IMR-90 (cell line): ENCODE data around the gene CTSH. TPM values are rescaled to one million over a fixed set of nuclear protein-coding genes. Genes with fewer than 3 reads are reported as not detected.

ENCODE experiments used
- ATAC-seq: fragments of 200-7000 bp; cut with Tn5 transposase; 2 replicates; pipeline ENCODE4 v1.9.1; 2020; ENCODE audit warnings: low read depth, mild to moderate bottlenecking, moderate library complexity
- BruUV-seq: library from RNA; stranded (reverse); fragments of 400-500 nt; replicated peaks from 2 replicates; lab custom pipeline; 2021; lab: Mats Ljungman, UMichigan
- CTCF ChIA-PET: fragments of 300-600 bp; formaldehyde crosslinking; extraction: SDS; loops from one replicate; lab custom pipeline; 2021; ENCODE audit warnings: antibody characterized with exemption; lab: Yijun Ruan, JAX
- POLR2A ChIA-PET: fragments of 300-600 bp; sonication (Branson Sonifier 250); formaldehyde crosslinking; loops from one replicate; lab custom pipeline; 2022; ENCODE audit warnings: antibody characterized with exemption; ENCODE audit not compliant: unreplicated experiment; lab: Charles Lee
- DNase-seq: peaks from one replicate; pipeline ENCODE4 v3.0.0; 2013
- H2AFZ ChIP-seq: replicated peaks from 2 replicates; pipeline ENCODE3; 2013; ENCODE audit warnings: low read length, mild to moderate bottlenecking; ENCODE audit not compliant: poor library complexity
- H2AK5ac ChIP-seq: 2 replicates; pipeline ENCODE4 v1.6.1; 2013; ENCODE audit warnings: low read depth, low read length, inconsistent platforms
- H2AK9ac ChIP-seq: replicated peaks from 2 replicates; pipeline ENCODE3; 2013; ENCODE audit warnings: mild to moderate bottlenecking, low read depth, low read length, moderate library complexity; ENCODE audit not compliant: poor library complexity
- H2BK120ac ChIP-seq: 2 replicates; pipeline ENCODE4 v1.6.1; 2013; ENCODE audit warnings: low read depth, low read length, inconsistent platforms
- H2BK15ac ChIP-seq: 3 replicates; pipeline ENCODE4 v1.6.1; 2013; ENCODE audit warnings: low read depth, low read length, inconsistent platforms
- H2BK20ac ChIP-seq: 2 replicates; pipeline ENCODE4 v1.6.1; 2013; ENCODE audit warnings: low read depth, mild to moderate bottlenecking, inconsistent platforms, low read length, moderate library complexity
- H2BK5ac ChIP-seq: 2 replicates; pipeline ENCODE4 v1.6.1; 2013; ENCODE audit warnings: mild to moderate bottlenecking, low read depth, low read length, inconsistent platforms; ENCODE audit not compliant: poor library complexity, severe bottlenecking
- H3K14ac ChIP-seq: replicated peaks from 2 replicates; pipeline ENCODE4 v1.6.1; 2013; ENCODE audit warnings: low read depth, low read length, inconsistent platforms
- H3K18ac ChIP-seq: 2 replicates; pipeline ENCODE4 v1.6.1; 2013; ENCODE audit warnings: low read depth, low read length, control low read depth
- H3K23ac ChIP-seq: 2 replicates; pipeline ENCODE4 v1.6.1; 2013; ENCODE audit warnings: low read depth, low read length, inconsistent platforms
- H3K27ac ChIP-seq: 2 replicates; pipeline ENCODE4 v1.5.1; 2013; ENCODE audit warnings: mild to moderate bottlenecking, control low read depth, low read length; ENCODE audit not compliant: insufficient read depth
- H3K27me3 ChIP-seq: 2 replicates; pipeline ENCODE4 v1.6.1; 2013; ENCODE audit warnings: low read length; ENCODE audit not compliant: control insufficient read depth, insufficient read depth
- H3K36me3 ChIP-seq: 2 replicates; pipeline ENCODE4 v1.6.1; 2013; ENCODE audit warnings: low read length, mixed read lengths; ENCODE audit not compliant: control insufficient read depth, insufficient read depth
- H3K4ac ChIP-seq: 2 replicates; pipeline ENCODE4 v1.6.1; 2013; ENCODE audit warnings: low read depth, low read length, inconsistent platforms
- H3K4me1 ChIP-seq: 2 replicates; pipeline ENCODE4 v1.6.1; 2013; ENCODE audit warnings: low read length, mixed read lengths; ENCODE audit not compliant: control insufficient read depth, insufficient read depth
- H3K4me2 ChIP-seq: 2 replicates; pipeline ENCODE4 v1.6.1; 2013; ENCODE audit warnings: low read depth, mild to moderate bottlenecking, control low read depth, low read length, moderate library complexity
- H3K4me3 ChIP-seq: 2 replicates; pipeline ENCODE4 v1.5.1; 2013; ENCODE audit warnings: low read depth, mild to moderate bottlenecking, control low read depth, low read length, moderate library complexity; ENCODE audit not compliant: insufficient read depth
- H3K56ac ChIP-seq: 2 replicates; pipeline ENCODE4 v1.6.1; 2013; ENCODE audit warnings: low read length, inconsistent platforms; ENCODE audit not compliant: insufficient read depth; ENCODE audit errors: extremely low read depth
- H3K79me1 ChIP-seq, 2 experiments: 2 replicates each; pipeline ENCODE4 v1.6.1; 2013; ENCODE audit warnings: low read length in 2 of 2, inconsistent platforms in 1 of 2, low read depth in 1 of 2
- H3K9ac ChIP-seq: 2 replicates; pipeline ENCODE4 v1.6.1; 2013; ENCODE audit warnings: low read depth, low read length, control low read depth
- H3K9me1 ChIP-seq: 2 replicates; pipeline ENCODE4 v1.6.1; 2013; ENCODE audit warnings: low read length, inconsistent platforms; ENCODE audit not compliant: insufficient read depth
- H3K9me3 ChIP-seq: 2 replicates; pipeline ENCODE4 v1.6.1; 2013; ENCODE audit warnings: low read length; ENCODE audit not compliant: control insufficient read depth, insufficient read depth
- H4K20me1 ChIP-seq: 2 replicates; pipeline ENCODE4 v1.6.1; 2013; ENCODE audit warnings: low read length, inconsistent platforms; ENCODE audit not compliant: insufficient read depth
- H4K5ac ChIP-seq: 2 replicates; pipeline ENCODE4 v1.6.1; 2013; ENCODE audit warnings: mild to moderate bottlenecking, low read depth, low read length, control low read depth
- H4K8ac ChIP-seq, 2 experiments: 2 replicates each; pipeline ENCODE4 v1.6.1; 2013; ENCODE audit warnings: low read depth in 2 of 2, low read length in 2 of 2, control low read depth in 1 of 2, inconsistent platforms in 1 of 2
- H4K91ac ChIP-seq: 2 replicates; pipeline ENCODE4 v1.6.1; 2013; ENCODE audit warnings: low read depth, low read length, inconsistent platforms; ENCODE audit not compliant: insufficient read depth
- NFE2L2 ChIP-seq: fragments of 150-350 bp; IDR thresholded peaks from 2 replicates; pipeline ENCODE4 v1.6.1; 2016; ENCODE audit warnings: low read depth, mild to moderate bottlenecking, low read length
- WGBS, 2 experiments: methylation state at CpG; one replicate each; pipeline versions ENCODE4 v1.1.5 to v1.1.7; 2013; ENCODE audit warnings: missing lambda C conversion rate in 2 of 2; ENCODE audit not compliant: insufficient read length in 1 of 2; ENCODE audit errors: extremely low coverage in 2 of 2; 5-methylcytosine and 5-hydroxymethylcytosine counted together
- dilution Hi-C: fragments of 300-500 bp; cut with HindIII; formaldehyde crosslinking; loops from one replicate; pipeline ENCODE4 v1.14.3; 2018; ENCODE audit warnings: low sequenced_read_pairs; ENCODE audit not compliant: unreplicated experiment
- in situ Hi-C: fragments of 300-500 bp; cut with MboI; formaldehyde crosslinking; loops from 3 replicates; pipeline ENCODE4 v1.14.3; 2019; ENCODE audit warnings: low sequenced_read_pairs, inconsistent platforms, mixed read lengths
- intact Hi-C: fragments of 100-400 bp; cut with micrococcal nuclease; formaldehyde crosslinking; loops from 2 replicates; pipeline ENCODE4 v1.10.0; 2022
- polyA plus RNA-seq, 3 experiments: library from polyadenylated mRNA; depleted of rRNA; stranded (reverse); fragments of >200 nt; gene quantifications; 2 replicates each; pipeline ENCODE4 v1.2.3, GENCODE V29; 2012; ENCODE audit warnings: low replicate concordance in 1 of 3
- total RNA-seq: library from RNA; depleted of rRNA; stranded (reverse); fragments of >200 nt; gene quantifications from 2 replicates; pipeline ENCODE4 v1.2.3, GENCODE V29; 2012

The CTSH gene
- total and polyA plus RNA-seq, 2 of the 4 experiments (the other 2 are of a cell fraction): 11.7 to 13.9 TPM

DNA sequence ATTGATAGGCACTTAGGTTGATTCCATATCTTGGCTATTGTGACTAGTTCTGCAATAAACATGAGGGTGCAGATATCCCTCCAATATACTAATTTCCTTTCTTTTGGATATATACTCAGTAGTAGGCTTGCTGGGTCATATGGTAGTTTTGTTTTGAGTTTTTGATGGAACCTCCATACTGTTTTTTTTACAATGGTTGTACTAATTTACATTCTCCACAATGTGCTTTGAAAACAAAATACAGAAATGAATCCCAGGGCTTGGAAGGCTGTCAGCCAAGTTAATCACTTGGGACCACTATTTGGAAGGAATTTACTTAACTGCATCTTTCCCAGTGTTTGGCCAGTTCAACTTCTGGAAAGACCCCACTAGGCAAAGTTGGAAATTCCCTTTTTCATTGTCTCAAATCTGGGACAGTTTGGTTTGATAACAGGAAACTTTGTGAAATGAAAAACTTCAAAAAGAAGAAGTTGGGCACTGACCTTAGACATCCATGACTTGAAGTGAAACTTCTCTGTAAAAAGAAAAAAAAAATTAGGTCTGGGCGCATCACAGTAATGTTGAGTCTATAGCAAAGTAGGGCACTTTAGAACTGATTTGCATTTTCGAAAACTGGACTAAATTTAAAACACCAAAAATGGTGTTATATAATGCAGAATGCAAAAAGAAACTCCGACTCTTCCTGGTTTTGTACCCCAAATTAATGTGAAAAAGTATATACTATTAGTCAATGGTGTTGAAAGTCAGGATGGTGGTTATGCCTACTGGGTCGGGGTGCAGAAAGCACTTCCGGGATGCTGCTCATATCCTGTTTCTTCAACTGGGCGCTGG, 6.0 kb downstream of the CTSH start:
- no peaks in the 10 kb centered on the region for H4K20me1 ChIP-seq
- no peak overlapping the region for H3K4me2 ChIP-seq
- no peak for DNase-seq

More for the DNA sequence above, 6.0 kb downstream of the CTSH start:
- Histone ChIP-seq H3K18ac (no peak overlapping the region), H3K9me1 (no peaks in the 10 kb centered on the region), H4K8ac (no peak overlapping the region), H4K5ac (no peak overlapping the region), H3K14ac (no peak overlapping the region), H2AFZ (no peak overlapping the region), H2BK20ac (no peak overlapping the region), H2AK5ac (no peak overlapping the region), H3K4me1 (no peaks in the 10 kb centered on the region), H3K56ac (no peak overlapping the region), H3K9ac (no peak overlapping the region), H3K27ac (no peak overlapping the region), H3K23ac (no peak overlapping the region), H4K91ac (no peak overlapping the region), H2AK9ac (no peak overlapping the region), H2BK120ac (no peak overlapping the region), H2BK5ac (no peak overlapping the region), H3K9me3 (no peaks in the 10 kb centered on the region), H3K36me3 (no peaks in the 10 kb centered on the region), H3K4me3 (no peak overlapping the region), H3K79me1 (no peaks in the 10 kb centered on the region), H2BK15ac (no peak overlapping the region), H3K4ac (no peak overlapping the region), H3K27me3 (peaks cover 12% of the 10 kb centered on the region)
- intact Hi-C loops: no loop called here
- CTCF ChIA-PET: no interaction called here
- no peak for ATAC-seq
- dilution Hi-C loops: no loop called here
- in situ Hi-C loops: no loop called here
- TF ChIP-seq NFE2L2: no peak
- WGBS, 2 experiments: no CpG with 5 or more reads among the region's 6 CpGs
- POLR2A ChIA-PET: no interaction called here
- no TSS peak for BruUV-seq
